Gastroesophageal sphincter (tissue), 4 donors: ENCODE results near the gene NEK2. TPM values are rescaled to one million over a fixed set of nuclear protein-coding genes. Genes with fewer than 3 reads are reported as not detected.

Experiments
- ATAC-seq: fragments of 150-250 bp; one replicate; pipeline ENCODE4 v1.9.1; 2016; ENCODE audit warnings: mild to moderate bottlenecking, moderate library complexity
- H3K27ac ChIP-seq, 4 donors: fragments of 200-600 bp; sonication (generic) in 3 of 4; 1 replicate in 3 of 4; 2 replicates in 1 of 4; pipeline ENCODE4 v1.5.1; 2016 to 2019
- H3K27me3 ChIP-seq: fragments of 200-600 bp; sonication (generic); one replicate; pipeline ENCODE4 v1.5.1; 2019
- H3K36me3 ChIP-seq, 2 donors: fragments of 200-600 bp; sonication (generic); one replicate each; pipeline ENCODE4 v1.5.1; 2019; ENCODE audit warnings: control low read depth in 1 of 2
- H3K4me1 ChIP-seq, 3 donors: fragments of 200-600 bp; sonication (generic); 1 replicate in 2 of 3; 2 replicates in 1 of 3; pipeline ENCODE4 v1.5.1; 2016 to 2019; ENCODE audit warnings: control low read depth in 2 of 3
- H3K4me3 ChIP-seq, 2 donors: fragments of 200-600 bp; sonication (generic); one replicate each; pipeline ENCODE4 v1.5.1; 2019; ENCODE audit warnings: mild to moderate bottlenecking in 1 of 2, moderate library complexity in 1 of 2
- H3K9me3 ChIP-seq, 3 donors: fragments of 200-600 bp; sonication (generic); one replicate each; pipeline ENCODE4 v1.5.1; 2017 to 2019; ENCODE audit warnings: control low read depth in 2 of 3
- EP300 ChIP-seq: sonication (generic); formaldehyde crosslinking; IDR thresholded peaks from one replicate; pipeline ENCODE4 v1.6.1; 2017; ENCODE audit warnings: antibody characterized with exemption, mild to moderate bottlenecking
- POLR2A ChIP-seq, 2 donors: fragments of 450-650 bp; IDR thresholded peaks; one replicate each; pipeline ENCODE4 v1.6.1; 2017; ENCODE audit warnings: antibody characterized with exemption in 2 of 2, mild to moderate bottlenecking in 2 of 2, moderate library complexity in 1 of 2
- POLR2AphosphoS5 ChIP-seq: sonication (generic); formaldehyde crosslinking; IDR thresholded peaks from one replicate; pipeline ENCODE4 v1.6.1; 2017; ENCODE audit warnings: antibody characterized with exemption
- WGBS, 2 donors: methylation state at CpG; one replicate each; pipeline ENCODE4 v1.1.5; 2018; ENCODE audit warnings: low coverage in 1 of 2; 5-methylcytosine and 5-hydroxymethylcytosine counted together
- total RNA-seq, 4 donors: library from RNA; depleted of rRNA; stranded (reverse); fragments of >200 nt; gene quantifications; one replicate each; pipeline ENCODE4 v1.1.0, GENCODE V29; 2016
- TF ChIP-seq, protein P1 (sequence below), 4 experiments: fragments of 200-600 bp in 2 of 4; fragments of 450-650 bp in 2 of 4; sonication (generic) in 1 of 4; IDR thresholded peaks; one replicate each; pipeline ENCODE4 v1.5.1; 2017 to 2019; ENCODE audit warnings: antibody characterized with exemption in 4 of 4, mild to moderate bottlenecking in 2 of 4, moderate library complexity in 2 of 4

Gene NEK2
- total RNA-seq, 4 donors from 2014 or later = 0.59 TPM; not detected in 3

DNA sequence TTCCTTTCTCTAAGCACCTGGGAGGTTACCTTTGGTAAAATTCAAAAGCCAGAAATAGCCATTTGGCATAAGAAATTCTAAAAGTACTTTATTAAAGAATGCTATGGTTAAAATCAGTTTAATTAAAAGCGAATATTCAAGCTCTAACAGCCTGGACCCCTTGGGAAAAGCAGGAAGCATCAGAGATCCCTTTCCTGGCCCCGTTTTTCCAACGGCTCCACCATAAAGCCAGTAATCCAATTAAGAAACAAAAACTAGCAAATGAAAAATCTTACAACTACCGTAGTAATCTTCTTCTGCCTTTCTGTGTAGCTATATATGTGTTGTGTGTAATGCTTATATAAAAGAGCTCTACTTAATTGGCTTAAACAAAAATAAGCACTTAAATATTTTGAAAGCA is 33.5 kb upstream of the NEK2 start:
- TF ChIP-seq, protein P1, sequence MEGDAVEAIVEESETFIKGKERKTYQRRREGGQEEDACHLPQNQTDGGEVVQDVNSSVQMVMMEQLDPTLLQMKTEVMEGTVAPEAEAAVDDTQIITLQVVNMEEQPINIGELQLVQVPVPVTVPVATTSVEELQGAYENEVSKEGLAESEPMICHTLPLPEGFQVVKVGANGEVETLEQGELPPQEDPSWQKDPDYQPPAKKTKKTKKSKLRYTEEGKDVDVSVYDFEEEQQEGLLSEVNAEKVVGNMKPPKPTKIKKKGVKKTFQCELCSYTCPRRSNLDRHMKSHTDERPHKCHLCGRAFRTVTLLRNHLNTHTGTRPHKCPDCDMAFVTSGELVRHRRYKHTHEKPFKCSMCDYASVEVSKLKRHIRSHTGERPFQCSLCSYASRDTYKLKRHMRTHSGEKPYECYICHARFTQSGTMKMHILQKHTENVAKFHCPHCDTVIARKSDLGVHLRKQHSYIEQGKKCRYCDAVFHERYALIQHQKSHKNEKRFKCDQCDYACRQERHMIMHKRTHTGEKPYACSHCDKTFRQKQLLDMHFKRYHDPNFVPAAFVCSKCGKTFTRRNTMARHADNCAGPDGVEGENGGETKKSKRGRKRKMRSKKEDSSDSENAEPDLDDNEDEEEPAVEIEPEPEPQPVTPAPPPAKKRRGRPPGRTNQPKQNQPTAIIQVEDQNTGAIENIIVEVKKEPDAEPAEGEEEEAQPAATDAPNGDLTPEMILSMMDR (IDR thresholded peaks at IDR 0.05) = no peak
- TF ChIP-seq EP300 (no peak), POLR2A (IDR thresholded peaks at IDR 0.05) (no peak), POLR2AphosphoS5 (no peak)
- Histone ChIP-seq H3K36me3 (no peaks in the 10 kb centered on the region), H3K27ac (no peak overlapping the region), H3K27me3 (no peaks in the 10 kb centered on the region), H3K4me3 (no peak overlapping the region), H3K4me1 (no peaks in the 10 kb centered on the region), H3K9me3 (no peaks in the 10 kb centered on the region)
- 74 to 85% methylated on average over 4 of the region's 4 CpGs for WGBS, 2 donors
- ATAC-seq = no peak

DNA sequence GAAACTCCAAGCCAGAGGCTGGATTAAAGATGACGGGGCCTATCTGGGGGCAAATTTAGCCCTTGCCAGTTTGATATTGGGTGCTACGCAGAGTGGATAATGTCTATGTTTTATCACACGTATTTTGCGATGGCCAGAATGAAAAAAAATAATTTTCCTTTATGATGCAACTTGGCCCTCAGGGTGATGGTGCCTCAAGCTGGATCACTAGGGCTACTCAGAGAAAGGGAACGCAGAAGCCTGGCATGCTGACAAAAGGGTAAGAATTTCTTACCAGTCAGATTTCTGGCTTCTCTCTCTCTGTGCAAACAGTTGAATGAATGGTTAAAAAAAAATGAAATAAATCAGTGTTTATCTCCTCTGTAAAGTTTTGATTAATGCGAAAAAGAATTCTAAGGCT is 32.6 kb upstream of the NEK2 start:
- Histone ChIP-seq H3K36me3 (no peaks in the 10 kb centered on the region), H3K27ac (no peak overlapping the region), H3K27me3 (no peaks in the 10 kb centered on the region), H3K9me3 (no peaks in the 10 kb centered on the region), H3K4me1 (no peaks in the 10 kb centered on the region), H3K4me3 (no peak overlapping the region)
- 72 to 90% methylated on average over 5 to 6 of the region's 6 CpGs for WGBS, 2 donors
- TF ChIP-seq POLR2A (IDR thresholded peaks at IDR 0.05) = no peak
- TF ChIP-seq POLR2AphosphoS5 = no peak
- TF ChIP-seq EP300 = no peak
- no peak for ATAC-seq

DNA sequence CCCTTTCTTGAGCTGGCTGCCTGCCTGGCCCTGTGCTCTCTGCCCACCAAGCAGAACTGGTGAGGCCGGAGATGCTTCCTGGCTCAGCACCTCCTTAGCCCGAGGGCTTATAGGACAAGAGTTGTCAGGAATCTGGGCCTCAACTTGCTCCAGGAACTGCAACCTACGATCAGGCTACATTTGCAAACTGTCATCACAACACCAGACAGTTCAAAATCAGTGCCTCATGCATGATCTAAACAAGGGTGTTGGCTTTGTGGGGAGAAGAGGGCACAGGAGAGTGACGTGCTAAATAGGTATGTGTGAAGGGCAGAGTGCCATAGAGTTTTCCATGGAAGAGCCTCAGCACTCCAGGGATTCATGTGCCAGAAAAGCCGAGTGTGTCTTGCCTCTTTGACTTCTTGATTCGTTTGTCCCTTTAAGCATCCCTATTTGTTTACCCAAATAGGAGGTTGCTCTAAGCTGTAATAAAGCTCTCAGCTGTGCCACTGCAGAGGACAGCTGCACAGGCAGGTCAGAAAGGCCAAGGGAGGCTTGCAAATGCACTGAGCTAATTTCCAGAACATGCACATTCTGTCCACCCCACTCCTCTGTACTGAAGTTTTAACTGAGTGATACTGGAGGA is 30.2 kb upstream of the NEK2 start:
- Histone ChIP-seq H3K4me3 (no peak overlapping the region), H3K36me3 (no peaks in the 10 kb centered on the region), H3K9me3 (no peaks in the 10 kb centered on the region), H3K27ac (no peak overlapping the region), H3K27me3 (no peaks in the 10 kb centered on the region), H3K4me1 (no peaks in the 10 kb centered on the region)
- no peak for ATAC-seq
- 56 to 63% methylated on average over 2 to 3 of the region's 6 CpGs for WGBS, 2 donors
- TF ChIP-seq, protein P1 (IDR thresholded peaks at IDR 0.05) = no peak
- TF ChIP-seq EP300 = no peak
- no peak for TF ChIP-seq POLR2A (IDR thresholded peaks at IDR 0.05)
- no peak for TF ChIP-seq POLR2AphosphoS5

DNA sequence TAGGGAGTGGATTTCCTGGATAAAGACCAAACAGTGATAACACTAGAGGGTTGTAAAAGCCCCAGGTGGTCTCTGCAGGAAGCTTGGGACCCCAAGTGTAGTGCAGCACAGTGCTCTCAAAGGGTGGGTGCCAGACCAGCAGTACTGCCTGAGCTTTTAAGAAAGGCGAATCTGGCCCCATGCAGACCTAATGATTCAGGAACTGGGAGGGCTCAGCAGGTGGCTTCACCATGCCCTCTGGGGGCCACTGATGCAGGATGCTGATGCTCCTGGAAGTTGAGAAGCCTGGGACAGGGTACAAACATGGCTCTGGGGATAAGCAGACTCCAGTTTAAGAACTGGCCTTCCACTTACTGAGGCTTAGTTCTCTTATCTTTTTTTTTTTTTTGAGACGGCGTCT is 29.1 kb upstream of the NEK2 start:
- no peak overlapping the region for H3K27ac ChIP-seq
- H3K4me1 ChIP-seq = no peaks in the 10 kb centered on the region
- TF ChIP-seq, protein P1 (IDR thresholded peaks at IDR 0.05) = no peak
- TF ChIP-seq EP300 (no peak), POLR2AphosphoS5 (no peak), POLR2A (IDR thresholded peaks at IDR 0.05) (no peak)
- H3K4me3 ChIP-seq = no peak overlapping the region
- ATAC-seq = no peak
- no peaks in the 10 kb centered on the region for H3K9me3 ChIP-seq
- H3K27me3 ChIP-seq = no peaks in the 10 kb centered on the region
- no peaks in the 10 kb centered on the region for H3K36me3 ChIP-seq
- 100% methylated on average over 1 of the region's 3 CpGs; no CpG with 5 or more reads in 1 of the 2 donors for WGBS, 2 donors

DNA sequence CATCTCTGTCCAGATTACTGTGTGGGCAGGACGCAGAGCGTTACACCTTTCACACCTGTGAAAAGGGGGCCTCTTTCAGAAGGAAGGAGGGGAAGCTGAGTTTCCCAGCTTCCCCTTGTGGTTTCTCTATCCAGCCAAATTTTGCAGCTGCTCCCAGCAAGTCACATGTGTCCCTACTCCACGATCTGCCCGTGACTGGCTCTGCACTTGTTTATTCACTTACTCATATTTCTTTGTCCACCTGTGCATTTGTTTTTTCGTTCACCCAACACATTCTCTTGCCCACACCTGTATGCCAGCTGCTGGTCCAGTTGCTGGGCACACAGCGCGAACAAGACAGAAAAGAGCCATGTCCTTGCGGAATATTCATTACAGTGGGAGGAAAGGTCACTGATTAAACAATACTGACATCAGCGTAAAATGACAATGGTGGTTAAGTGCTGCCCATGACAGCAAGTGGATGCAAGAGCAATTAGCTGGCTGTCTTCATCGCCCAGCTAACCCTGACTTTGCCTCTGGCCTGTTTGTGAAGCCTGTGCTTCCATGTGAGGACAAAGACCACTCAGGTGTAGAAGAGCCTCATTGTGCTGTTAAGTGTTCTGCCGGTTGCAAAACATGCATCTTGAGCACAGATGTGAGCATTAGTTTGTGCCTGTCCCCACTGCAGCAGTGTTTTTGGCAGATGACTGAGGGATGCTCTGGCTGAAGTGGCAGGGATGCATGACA is 28.6 kb upstream of the NEK2 start:
- H3K4me1 ChIP-seq = peaks cover 0 to under 1% (median 0%) of the 10 kb centered on the region in 3 donors
- H3K9me3 ChIP-seq = no peaks in the 10 kb centered on the region
- no peak for TF ChIP-seq POLR2A (IDR thresholded peaks at IDR 0.05)
- TF ChIP-seq POLR2AphosphoS5 = no peak
- TF ChIP-seq, protein P1 (IDR thresholded peaks at IDR 0.05) = no peak
- no peak for TF ChIP-seq EP300
- H3K36me3 ChIP-seq = no peaks in the 10 kb centered on the region
- H3K27me3 ChIP-seq = no peaks in the 10 kb centered on the region
- 67 to 79% methylated on average over 4 to 6 of the region's 11 CpGs for WGBS, 2 donors
- no peak for ATAC-seq
- no peak overlapping the region for H3K4me3 ChIP-seq
- no peak overlapping the region for H3K27ac ChIP-seq
